ENCODE data around the gene PTPN1. TPM values are rescaled to one million over a fixed set of nuclear protein-coding genes. Genes with fewer than 3 reads are reported as not detected.

Gene PTPN1
- total RNA-seq, 1 donor from 2014 or later = 43.8 TPM

DNA sequence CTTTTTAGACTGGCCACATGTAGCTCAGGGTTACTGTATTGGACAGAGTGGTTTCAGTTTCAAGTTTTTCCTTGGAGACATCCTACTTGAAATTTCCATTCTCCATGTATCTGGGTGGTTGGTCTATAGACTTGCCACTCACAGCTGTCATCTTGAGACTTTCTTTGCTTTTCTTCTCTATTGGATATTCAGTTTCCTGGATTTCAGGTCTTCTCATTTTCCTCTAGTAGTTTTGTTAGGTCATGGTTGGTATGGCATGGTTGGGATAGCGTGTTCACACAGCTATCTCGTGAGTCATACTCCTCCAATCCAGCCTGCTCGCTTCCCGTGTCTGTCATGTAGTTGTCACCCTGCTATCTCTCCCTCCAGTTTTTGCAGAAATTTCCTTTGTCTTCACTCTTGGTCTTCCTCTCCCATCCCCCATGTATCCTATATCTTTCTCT, 48.3 kb downstream of the PTPN1 start:
- Mint-ChIP-seq H3K27ac (ENCODE audit: unreplicated experiment) (no peak overlapping the region), H3K27me3 (ENCODE audit: low read depth) (no peaks in the 10 kb centered on the region), H3K4me3 (no peak overlapping the region), H3K4me1 (peaks cover 13% of the 10 kb centered on the region), H3K9me3 (no peaks in the 10 kb centered on the region), H3K36me3 (ENCODE audit: low read depth) (peaks cover 14% of the 10 kb centered on the region)
- no peak for TF ChIP-seq CTCF (conservative IDR thresholded peaks at IDR 0.05)
- DNase-seq (ENCODE audit: low read depth, low spot score) = no peak

DNA sequence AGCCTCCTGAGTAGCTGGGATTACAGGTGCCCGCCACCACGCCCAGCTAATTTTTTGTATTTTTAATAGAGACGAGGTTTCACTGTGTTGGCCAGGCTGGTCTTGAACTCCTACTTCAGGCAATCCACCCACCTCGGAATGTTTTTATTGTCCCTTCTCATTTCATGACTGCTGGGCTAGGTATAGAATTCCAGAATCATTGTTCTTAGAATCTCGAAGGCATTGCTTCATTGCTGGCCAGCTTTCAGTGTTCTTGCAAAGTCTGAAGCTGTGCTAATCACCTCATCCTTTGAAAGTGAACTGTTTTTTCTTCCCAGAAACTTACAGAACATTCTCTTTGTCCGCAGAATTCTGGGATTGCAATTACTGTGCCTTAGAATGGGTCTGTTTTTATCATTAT, 49.0 kb downstream of the PTPN1 start:
- no peak for TF ChIP-seq CTCF (conservative IDR thresholded peaks at IDR 0.05)
- no peak for DNase-seq (ENCODE audit: low read depth, low spot score)
- Mint-ChIP-seq H3K27me3 (ENCODE audit: low read depth) (no peaks in the 10 kb centered on the region), H3K4me3 (no peak overlapping the region), H3K36me3 (ENCODE audit: low read depth) (peaks cover 14% of the 10 kb centered on the region), H3K27ac (ENCODE audit: unreplicated experiment) (no peak overlapping the region), H3K9me3 (no peaks in the 10 kb centered on the region), H3K4me1 (peaks cover 13% of the 10 kb centered on the region)

GRCh38 chr20:50559856-50560638, 49.9 kb downstream of the PTPN1 start:
- no peak for DNase-seq (ENCODE audit: low read depth, low spot score)
- Mint-ChIP-seq H3K27ac (ENCODE audit: unreplicated experiment) (no peak overlapping the region), H3K27me3 (ENCODE audit: low read depth) (no peaks in the 10 kb centered on the region), H3K4me1 (peaks cover 13% of the 10 kb centered on the region), H3K36me3 (ENCODE audit: low read depth) (peaks cover 14% of the 10 kb centered on the region), H3K4me3 (no peak overlapping the region), H3K9me3 (no peaks in the 10 kb centered on the region)
- TF ChIP-seq CTCF (conservative IDR thresholded peaks at IDR 0.05) = no peak

DNA sequence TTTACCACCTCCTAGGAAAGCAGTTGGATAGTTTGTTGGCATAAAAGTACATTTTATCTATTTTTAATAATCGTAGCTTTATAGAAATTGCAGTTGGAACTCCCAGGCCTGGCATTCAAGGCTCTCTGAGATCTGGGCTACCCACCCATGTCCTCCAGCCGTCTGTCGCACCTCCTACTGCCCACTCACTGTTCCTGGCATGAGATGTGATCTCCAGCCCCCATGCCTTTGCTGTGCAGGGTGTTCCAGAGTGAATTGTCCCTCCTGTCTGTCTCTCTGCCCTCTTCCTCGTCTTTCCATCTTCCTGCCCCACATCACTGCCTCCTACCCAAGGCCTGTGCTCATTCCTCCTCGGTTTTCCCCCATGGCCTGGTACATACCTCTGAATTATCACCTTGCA, 50.7 kb downstream of the PTPN1 start:
- DNase-seq (ENCODE audit: low read depth, low spot score) = no peak
- Mint-ChIP-seq H3K4me1 (peaks cover 13% of the 10 kb centered on the region), H3K4me3 (no peak overlapping the region), H3K27me3 (ENCODE audit: low read depth) (no peaks in the 10 kb centered on the region), H3K27ac (ENCODE audit: unreplicated experiment) (peak overlapping the region; percentile 74), H3K36me3 (ENCODE audit: low read depth) (peaks cover 14% of the 10 kb centered on the region), H3K9me3 (no peaks in the 10 kb centered on the region)
- TF ChIP-seq CTCF (conservative IDR thresholded peaks at IDR 0.05) = no peak

DNA sequence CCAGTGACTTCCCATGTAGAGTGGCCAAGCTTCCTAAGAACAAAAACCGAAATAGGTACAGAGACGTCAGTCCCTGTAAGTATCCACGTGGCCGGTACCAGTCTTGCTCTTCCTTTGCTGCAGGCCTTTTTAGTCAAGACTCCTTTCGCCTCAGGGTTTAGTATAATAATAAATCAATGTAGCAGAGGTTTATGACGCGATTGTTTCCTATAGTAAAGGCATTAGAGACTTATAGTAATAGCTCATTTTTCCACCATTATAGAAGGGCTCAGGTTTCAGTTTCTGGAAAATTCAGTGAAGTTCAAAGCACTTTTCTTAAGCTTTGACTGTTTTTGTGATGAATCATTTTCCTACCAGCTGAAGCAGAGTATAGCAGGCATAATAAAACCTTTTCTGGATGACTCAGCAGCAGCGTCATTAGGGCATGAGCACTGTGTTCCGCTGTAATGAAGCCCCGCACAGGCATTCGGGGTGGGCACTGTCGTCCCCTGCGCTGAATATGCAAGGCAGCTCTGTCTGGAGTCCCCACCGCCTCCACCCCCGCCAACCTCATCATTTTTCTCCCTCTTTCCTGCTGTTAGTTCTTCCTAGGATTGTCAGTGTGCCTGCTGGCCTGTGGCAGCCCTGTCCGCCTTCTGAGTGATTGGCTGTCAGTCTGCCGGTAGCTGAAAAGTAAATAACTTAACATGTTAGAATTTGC, 51.3 kb downstream of the PTPN1 start:
- no peak for DNase-seq (ENCODE audit: low read depth, low spot score)
- peak overlapping the region; percentile 75 for H3K27ac Mint-ChIP-seq (ENCODE audit: unreplicated experiment)
- H3K4me1 Mint-ChIP-seq = peaks cover 13% of the 10 kb centered on the region
- TF ChIP-seq CTCF (conservative IDR thresholded peaks at IDR 0.05) = no peak
- no peaks in the 10 kb centered on the region for H3K27me3 Mint-ChIP-seq (ENCODE audit: low read depth)
- H3K36me3 Mint-ChIP-seq (ENCODE audit: low read depth) = peaks cover 14% of the 10 kb centered on the region
- no peaks in the 10 kb centered on the region for H3K9me3 Mint-ChIP-seq
- H3K4me3 Mint-ChIP-seq = no peak overlapping the region

Data from neural crest cell (in vitro differentiated cells).